ENCODE data around the gene CCDC188.

DNA sequence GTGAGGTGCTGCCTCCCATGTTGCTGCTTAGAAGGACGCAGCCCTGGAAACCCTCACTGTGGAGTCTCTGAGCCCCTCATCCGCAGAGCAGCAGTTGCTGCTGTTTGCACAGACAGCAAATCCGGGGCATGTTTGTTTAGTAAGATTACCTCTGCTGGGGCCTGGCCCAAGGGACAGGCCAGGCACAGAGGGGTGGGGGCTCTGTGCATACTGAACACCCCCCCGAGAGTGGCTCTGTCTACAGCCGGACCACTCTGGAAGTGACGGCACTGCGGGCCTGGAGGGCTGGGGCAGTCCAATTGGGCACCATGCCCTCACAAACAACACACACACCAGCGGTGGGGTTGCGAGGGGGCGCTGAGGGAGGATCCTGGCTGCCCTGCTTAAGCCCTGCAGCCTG, 22.9 kb upstream of the CCDC188 start:
- TF ChIP-seq, protein P1, sequence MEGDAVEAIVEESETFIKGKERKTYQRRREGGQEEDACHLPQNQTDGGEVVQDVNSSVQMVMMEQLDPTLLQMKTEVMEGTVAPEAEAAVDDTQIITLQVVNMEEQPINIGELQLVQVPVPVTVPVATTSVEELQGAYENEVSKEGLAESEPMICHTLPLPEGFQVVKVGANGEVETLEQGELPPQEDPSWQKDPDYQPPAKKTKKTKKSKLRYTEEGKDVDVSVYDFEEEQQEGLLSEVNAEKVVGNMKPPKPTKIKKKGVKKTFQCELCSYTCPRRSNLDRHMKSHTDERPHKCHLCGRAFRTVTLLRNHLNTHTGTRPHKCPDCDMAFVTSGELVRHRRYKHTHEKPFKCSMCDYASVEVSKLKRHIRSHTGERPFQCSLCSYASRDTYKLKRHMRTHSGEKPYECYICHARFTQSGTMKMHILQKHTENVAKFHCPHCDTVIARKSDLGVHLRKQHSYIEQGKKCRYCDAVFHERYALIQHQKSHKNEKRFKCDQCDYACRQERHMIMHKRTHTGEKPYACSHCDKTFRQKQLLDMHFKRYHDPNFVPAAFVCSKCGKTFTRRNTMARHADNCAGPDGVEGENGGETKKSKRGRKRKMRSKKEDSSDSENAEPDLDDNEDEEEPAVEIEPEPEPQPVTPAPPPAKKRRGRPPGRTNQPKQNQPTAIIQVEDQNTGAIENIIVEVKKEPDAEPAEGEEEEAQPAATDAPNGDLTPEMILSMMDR (IDR thresholded peaks at IDR 0.05), result no peak
- TF ChIP-seq CREB1 (CRISPR knock-in tag; IDR thresholded peaks at IDR 0.05) (no peak), SP1 (CRISPR knock-in tag; conservative IDR thresholded peaks at IDR 0.05) (no peak), ZNF138 (CRISPR knock-in tag; conservative IDR thresholded peaks at IDR 0.05) (no peak), ESRRA (CRISPR knock-in tag; IDR thresholded peaks at IDR 0.05; ENCODE audit: borderline replicate concordance) (no peak), SMAD3 (CRISPR knock-in tag; IDR thresholded peaks at IDR 0.05; ENCODE audit: borderline replicate concordance) (no peak)
- TF ChIP-seq, protein P2, sequence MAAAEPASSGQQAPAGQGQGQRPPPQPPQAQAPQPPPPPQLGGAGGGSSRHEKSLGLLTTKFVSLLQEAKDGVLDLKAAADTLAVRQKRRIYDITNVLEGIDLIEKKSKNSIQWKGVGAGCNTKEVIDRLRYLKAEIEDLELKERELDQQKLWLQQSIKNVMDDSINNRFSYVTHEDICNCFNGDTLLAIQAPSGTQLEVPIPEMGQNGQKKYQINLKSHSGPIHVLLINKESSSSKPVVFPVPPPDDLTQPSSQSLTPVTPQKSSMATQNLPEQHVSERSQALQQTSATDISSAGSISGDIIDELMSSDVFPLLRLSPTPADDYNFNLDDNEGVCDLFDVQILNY (CRISPR knock-in tag; IDR thresholded peaks at IDR 0.05), result no peak
- TF ChIP-seq, protein P3, sequence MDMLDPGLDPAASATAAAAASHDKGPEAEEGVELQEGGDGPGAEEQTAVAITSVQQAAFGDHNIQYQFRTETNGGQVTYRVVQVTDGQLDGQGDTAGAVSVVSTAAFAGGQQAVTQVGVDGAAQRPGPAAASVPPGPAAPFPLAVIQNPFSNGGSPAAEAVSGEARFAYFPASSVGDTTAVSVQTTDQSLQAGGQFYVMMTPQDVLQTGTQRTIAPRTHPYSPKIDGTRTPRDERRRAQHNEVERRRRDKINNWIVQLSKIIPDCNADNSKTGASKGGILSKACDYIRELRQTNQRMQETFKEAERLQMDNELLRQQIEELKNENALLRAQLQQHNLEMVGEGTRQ (CRISPR knock-in tag; IDR thresholded peaks at IDR 0.05), result no peak
- TF ChIP-seq, protein P4, sequence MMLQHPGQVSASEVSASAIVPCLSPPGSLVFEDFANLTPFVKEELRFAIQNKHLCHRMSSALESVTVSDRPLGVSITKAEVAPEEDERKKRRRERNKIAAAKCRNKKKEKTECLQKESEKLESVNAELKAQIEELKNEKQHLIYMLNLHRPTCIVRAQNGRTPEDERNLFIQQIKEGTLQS (CRISPR knock-in tag; conservative IDR thresholded peaks at IDR 0.05), result no peak
- TF ChIP-seq, protein P5, sequence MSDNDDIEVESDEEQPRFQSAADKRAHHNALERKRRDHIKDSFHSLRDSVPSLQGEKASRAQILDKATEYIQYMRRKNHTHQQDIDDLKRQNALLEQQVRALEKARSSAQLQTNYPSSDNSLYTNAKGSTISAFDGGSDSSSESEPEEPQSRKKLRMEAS (CRISPR knock-in tag; IDR thresholded peaks at IDR 0.05), result no peak

Measured in WTC11 (cell line).